Measurements from ENCODE around the gene C2orf76.
A peak's percentile ranks its signal among the peaks of the same experiment; 100 is the strongest.

C2orf76 gene

GRCh38 chr2:119264781-119265692 lies 101.6 kb downstream of the C2orf76 start:
- peak in 1 of 2 experiments; percentile 14 for DNase-seq (ENCODE audit: low read depth in 2 of 2)

GRCh38 chr2:119263656-119264055 lies 103.0 kb downstream of the C2orf76 start:
- no peak for DNase-seq (ENCODE audit: low read depth in 2 of 2)

GRCh38 chr2:119263025-119263424 lies 103.6 kb downstream of the C2orf76 start:
- DNase-seq (ENCODE audit: low read depth in 2 of 2): no peak

- no peak for DNase-seq (ENCODE audit: low read depth in 2 of 2)
Measured at GRCh38 chr2:119261493-119262225, 105.0 kb downstream of the C2orf76 start.

GRCh38 chr2:119260646-119261492 lies 105.8 kb downstream of the C2orf76 start:
- no peak for DNase-seq (ENCODE audit: low read depth in 2 of 2)

- DNase-seq (ENCODE audit: low read depth in 2 of 2): no peak
Measured at GRCh38 chr2:119259296-119259860, 107.3 kb downstream of the C2orf76 start.

- DNase-seq (ENCODE audit: low read depth in 2 of 2): no peak
Measured at GRCh38 chr2:119257198-119257597, 109.4 kb downstream of the C2orf76 start.

GRCh38 chr2:119256582-119256921 lies 110.1 kb downstream of the C2orf76 start:
- no peak for DNase-seq (ENCODE audit: low read depth in 2 of 2)

GRCh38 chr2:119255760-119256581 lies 110.7 kb downstream of the C2orf76 start:
- no peak for DNase-seq (ENCODE audit: low read depth in 2 of 2)

GRCh38 chr2:119254601-119255080 lies 112.0 kb downstream of the C2orf76 start:
- DNase-seq (ENCODE audit: low read depth in 2 of 2): no peak

- DNase-seq (ENCODE audit: low read depth in 2 of 2): no peak
Measured at GRCh38 chr2:119253760-119254600, 112.7 kb downstream of the C2orf76 start.

- DNase-seq (ENCODE audit: low read depth in 2 of 2): no peak
Measured at GRCh38 chr2:119253114-119253702, 113.4 kb downstream of the C2orf76 start.

Measured in stimulated activated CD4-positive, alpha-beta T cell treated with anti-CD3 and anti-CD28 coated beads, Interleukin-12 subunit alpha, Interleukin-12 subunit beta, amount 100 ng/mL, for 24 hours (primary cell).